Measurements from ENCODE around the gene GTF2E1.
"Not testable (repeated sequence)": the region's sequence is repeated elsewhere in the genome, so short reads cannot be mapped to it uniquely, and the experiment has no call there.

The GTF2E1 gene

GRCh38 chr3:120763601-120764000 is 21.1 kb downstream of the GTF2E1 start:
- Mint-ChIP-seq H3K36me3 (ENCODE audit: insufficient read depth) (peaks cover 7% of the 10 kb centered on the region), H3K27me3 (no peaks in the 10 kb centered on the region)

GRCh38 chr3:120764206-120764605 is 21.7 kb downstream of the GTF2E1 start:
- DNase-seq (ENCODE audit: low spot score in 2 of 2) = no peak
- Mint-ChIP-seq H3K27ac (ENCODE audit: low read depth) (no peak overlapping the region), H3K9me3 (no peaks in the 10 kb centered on the region), H3K27me3 (no peaks in the 10 kb centered on the region), H3K4me1 (peaks cover 73% of the 10 kb centered on the region), H3K36me3 (ENCODE audit: insufficient read depth) (peaks cover 7% of the 10 kb centered on the region), H3K4me3 (no peak overlapping the region)
- no peak for ATAC-seq (replicated peaks; ENCODE audit: extremely low read depth, poor library complexity, severe bottlenecking)

More at GRCh38 chr3:120763601-120764000, 21.1 kb downstream of the GTF2E1 start:
- ATAC-seq (replicated peaks; ENCODE audit: extremely low read depth, poor library complexity, severe bottlenecking) (no peak), DNase-seq (ENCODE audit: low spot score in 2 of 2) (no peak)
- no peak overlapping the region for H3K4me3 Mint-ChIP-seq
- H3K9me3 Mint-ChIP-seq = no peaks in the 10 kb centered on the region
- no peak overlapping the region for H3K27ac Mint-ChIP-seq (ENCODE audit: low read depth)
- peaks cover 73% of the 10 kb centered on the region for H3K4me1 Mint-ChIP-seq

- H3K9me3 Mint-ChIP-seq = no peaks in the 10 kb centered on the region
- H3K27me3 Mint-ChIP-seq = no peaks in the 10 kb centered on the region
- ATAC-seq (replicated peaks; ENCODE audit: extremely low read depth, poor library complexity, severe bottlenecking) = no peak
- H3K27ac Mint-ChIP-seq (ENCODE audit: low read depth) = no peak overlapping the region
- H3K36me3 Mint-ChIP-seq (ENCODE audit: insufficient read depth) = peaks cover 5% of the 10 kb centered on the region
- H3K4me3 Mint-ChIP-seq = no peak overlapping the region
- DNase-seq (ENCODE audit: low spot score in 2 of 2) = no peak
- H3K4me1 Mint-ChIP-seq = peaks cover 59% of the 10 kb centered on the region
These were observed 23.4 kb downstream of the GTF2E1 start for GRCh38 chr3:120765830-120766493.

- Mint-ChIP-seq H3K4me1 (peaks cover 53% of the 10 kb centered on the region), H3K27me3 (no peaks in the 10 kb centered on the region), H3K36me3 (ENCODE audit: insufficient read depth) (peaks cover 4% of the 10 kb centered on the region), H3K9me3 (no peaks in the 10 kb centered on the region), H3K27ac (ENCODE audit: low read depth) (no peak overlapping the region), H3K4me3 (no peak overlapping the region)
- ATAC-seq (replicated peaks; ENCODE audit: extremely low read depth, poor library complexity, severe bottlenecking) (no peak), DNase-seq (ENCODE audit: low spot score in 2 of 2) (no peak)
These were observed 24.0 kb downstream of the GTF2E1 start for GRCh38 chr3:120766576-120766975.

- H3K9me3 Mint-ChIP-seq = no peaks in the 10 kb centered on the region
- no peak overlapping the region for H3K4me3 Mint-ChIP-seq
- no peaks in the 10 kb centered on the region for H3K27me3 Mint-ChIP-seq
- no peak for DNase-seq (ENCODE audit: low spot score in 2 of 2)
- H3K4me1 Mint-ChIP-seq = peaks cover 50% of the 10 kb centered on the region
- no peak overlapping the region for H3K27ac Mint-ChIP-seq (ENCODE audit: low read depth)
- ATAC-seq (replicated peaks; ENCODE audit: extremely low read depth, poor library complexity, severe bottlenecking) = no peak
- peaks cover 4% of the 10 kb centered on the region for H3K36me3 Mint-ChIP-seq (ENCODE audit: insufficient read depth)
These were observed 24.6 kb downstream of the GTF2E1 start for GRCh38 chr3:120767106-120767505.

GRCh38 chr3:120769436-120769835 is 26.9 kb downstream of the GTF2E1 start:
- DNase-seq (ENCODE audit: low spot score in 2 of 2) (no peak), ATAC-seq (replicated peaks; ENCODE audit: extremely low read depth, poor library complexity, severe bottlenecking) (no peak)
- H3K27ac Mint-ChIP-seq (ENCODE audit: low read depth) = no peak overlapping the region
- no peaks in the 10 kb centered on the region for H3K9me3 Mint-ChIP-seq
- peaks cover 4% of the 10 kb centered on the region for H3K36me3 Mint-ChIP-seq (ENCODE audit: insufficient read depth)
- H3K27me3 Mint-ChIP-seq = no peaks in the 10 kb centered on the region
- peaks cover 35% of the 10 kb centered on the region for H3K4me1 Mint-ChIP-seq
- H3K4me3 Mint-ChIP-seq = no peak overlapping the region

GRCh38 chr3:120770891-120771290 is 28.3 kb downstream of the GTF2E1 start:
- H3K4me1 Mint-ChIP-seq = peaks cover 28% of the 10 kb centered on the region
- DNase-seq (ENCODE audit: low spot score in 2 of 2) (no peak), ATAC-seq (replicated peaks; ENCODE audit: extremely low read depth, poor library complexity, severe bottlenecking) (no peak)
- H3K9me3 Mint-ChIP-seq = no peaks in the 10 kb centered on the region
- no peak overlapping the region for H3K27ac Mint-ChIP-seq (ENCODE audit: low read depth)
- H3K4me3 Mint-ChIP-seq = no peak overlapping the region
- H3K27me3 Mint-ChIP-seq = no peaks in the 10 kb centered on the region
- peaks cover 4% of the 10 kb centered on the region for H3K36me3 Mint-ChIP-seq (ENCODE audit: insufficient read depth)

GRCh38 chr3:120772081-120772480 is 29.5 kb downstream of the GTF2E1 start:
- no peaks in the 10 kb centered on the region for H3K9me3 Mint-ChIP-seq
- ATAC-seq (replicated peaks; ENCODE audit: extremely low read depth, poor library complexity, severe bottlenecking) (no peak), DNase-seq (ENCODE audit: low spot score in 2 of 2) (no peak)
- H3K27ac Mint-ChIP-seq (ENCODE audit: low read depth) = no peak overlapping the region
- peaks cover 21% of the 10 kb centered on the region for H3K4me1 Mint-ChIP-seq
- no peaks in the 10 kb centered on the region for H3K27me3 Mint-ChIP-seq
- peaks cover 4% of the 10 kb centered on the region for H3K36me3 Mint-ChIP-seq (ENCODE audit: insufficient read depth)
- H3K4me3 Mint-ChIP-seq = no peak overlapping the region

- Mint-ChIP-seq H3K27me3 (no peaks in the 10 kb centered on the region), H3K4me1 (peaks cover 11% of the 10 kb centered on the region), H3K4me3 (no peak overlapping the region), H3K9me3 (no peaks in the 10 kb centered on the region), H3K36me3 (ENCODE audit: insufficient read depth) (no peaks in the 10 kb centered on the region), H3K27ac (ENCODE audit: low read depth) (no peak overlapping the region)
- ATAC-seq (replicated peaks; ENCODE audit: extremely low read depth, poor library complexity, severe bottlenecking) (no peak), DNase-seq (ENCODE audit: low spot score in 2 of 2) (no peak)
These were observed 31.4 kb downstream of the GTF2E1 start for GRCh38 chr3:120773932-120774331.

- no peaks in the 10 kb centered on the region for H3K9me3 Mint-ChIP-seq
These were observed 32.9 kb downstream of the GTF2E1 start for GRCh38 chr3:120775411-120775810.

GRCh38 chr3:120778776-120779175 is 36.2 kb downstream of the GTF2E1 start:
- peaks cover 5% of the 10 kb centered on the region for H3K4me1 Mint-ChIP-seq
- H3K4me3 Mint-ChIP-seq = no peak overlapping the region
- no peaks in the 10 kb centered on the region for H3K27me3 Mint-ChIP-seq
- no peak overlapping the region for H3K27ac Mint-ChIP-seq (ENCODE audit: low read depth)
- no peaks in the 10 kb centered on the region for H3K9me3 Mint-ChIP-seq
- ATAC-seq (replicated peaks; ENCODE audit: extremely low read depth, poor library complexity, severe bottlenecking) = no peak
- peaks cover 6% of the 10 kb centered on the region for H3K36me3 Mint-ChIP-seq (ENCODE audit: insufficient read depth)
- DNase-seq (ENCODE audit: low spot score in 2 of 2) = no peak

More at GRCh38 chr3:120775411-120775810, 32.9 kb downstream of the GTF2E1 start:
- peaks cover 9% of the 10 kb centered on the region for H3K4me1 Mint-ChIP-seq
- DNase-seq (ENCODE audit: low spot score in 2 of 2) (no peak), ATAC-seq (replicated peaks; ENCODE audit: extremely low read depth, poor library complexity, severe bottlenecking) (no peak)
- no peak overlapping the region for H3K4me3 Mint-ChIP-seq
- H3K27ac Mint-ChIP-seq (ENCODE audit: low read depth) = no peak overlapping the region
- no peaks in the 10 kb centered on the region for H3K36me3 Mint-ChIP-seq (ENCODE audit: insufficient read depth)
- no peaks in the 10 kb centered on the region for H3K27me3 Mint-ChIP-seq

GRCh38 chr3:120780977-120781376 is 38.4 kb downstream of the GTF2E1 start:
- DNase-seq (ENCODE audit: low spot score in 2 of 2) (no peak), ATAC-seq (replicated peaks; ENCODE audit: extremely low read depth, poor library complexity, severe bottlenecking) (no peak)
- H3K9me3 Mint-ChIP-seq = no peaks in the 10 kb centered on the region
- peaks cover 8% of the 10 kb centered on the region for H3K36me3 Mint-ChIP-seq (ENCODE audit: insufficient read depth)
- peaks cover 5% of the 10 kb centered on the region for H3K4me1 Mint-ChIP-seq
- H3K27ac Mint-ChIP-seq (ENCODE audit: low read depth) = no peak overlapping the region
- H3K4me3 Mint-ChIP-seq = no peak overlapping the region
- H3K27me3 Mint-ChIP-seq = no peaks in the 10 kb centered on the region

GRCh38 chr3:120785832-120786231 is 43.3 kb downstream of the GTF2E1 start:
- not testable (repeated sequence) for H3K9me3 Mint-ChIP-seq

More at GRCh38 chr3:120785832-120786231, 43.3 kb downstream of the GTF2E1 start:
- H3K27me3 Mint-ChIP-seq; H3K27ac Mint-ChIP-seq (ENCODE audit: low read depth); DNase-seq (ENCODE audit: low spot score in 2 of 2); H3K36me3 Mint-ChIP-seq (ENCODE audit: insufficient read depth); ATAC-seq (replicated peaks; ENCODE audit: extremely low read depth, poor library complexity, severe bottlenecking); H3K4me1 Mint-ChIP-seq; H3K4me3 Mint-ChIP-seq: not testable (repeated sequence)
